OCI-LY1 (cell line): ENCODE results near the gene RPL35A.

Experiments
- H2AFZ ChIP-seq: fragments of 200-600 bp; sonication (generic), shearing (Covaris generic); 2 replicates; pipeline ENCODE4 v1.6.0; 2014; ENCODE audit warnings: antibody characterized with exemption, mild to moderate bottlenecking, low read length
- H3F3A ChIP-seq: fragments of 200-600 bp; sonication (generic), shearing (Covaris generic); 2 replicates; pipeline ENCODE4 v1.6.0; 2014; ENCODE audit warnings: mild to moderate bottlenecking, antibody characterized with exemption, low read length, moderate library complexity; ENCODE audit not compliant: insufficient read depth
- H3K27ac ChIP-seq: fragments of 200-600 bp; sonication (generic); 2 replicates; pipeline ENCODE4 v1.5.1; 2014; ENCODE audit warnings: low read length, mixed run types, mild to moderate bottlenecking, low read depth; ENCODE audit not compliant: poor library complexity, severe bottlenecking
- H3K27me3 ChIP-seq: fragments of 200-600 bp; sonication (generic); 2 replicates; pipeline ENCODE4 v1.6.0; 2014; ENCODE audit warnings: antibody characterized with exemption, mild to moderate bottlenecking, low read length, moderate library complexity; ENCODE audit not compliant: insufficient read depth
- H3K36me3 ChIP-seq: fragments of 200-600 bp; sonication (generic); 2 replicates; pipeline ENCODE4 v1.6.1; 2014; ENCODE audit warnings: mild to moderate bottlenecking, antibody characterized with exemption, low read length, moderate library complexity, mixed read lengths; ENCODE audit not compliant: insufficient read depth
- H3K4me1 ChIP-seq: fragments of 200-600 bp; sonication (generic); 2 replicates; pipeline ENCODE4 v1.5.1; 2014; ENCODE audit warnings: mild to moderate bottlenecking, low read length, moderate library complexity; ENCODE audit not compliant: insufficient read depth, severe bottlenecking
- H3K4me2 ChIP-seq: fragments of 200-600 bp; sonication (generic), shearing (Covaris generic); 2 replicates; pipeline ENCODE4 v1.6.1; 2014; ENCODE audit warnings: low read length
- H3K4me3 ChIP-seq: fragments of 200-600 bp; sonication (generic); 2 replicates; pipeline ENCODE4 v1.5.1; 2014; ENCODE audit warnings: low read length, low read depth, mild to moderate bottlenecking, mixed read lengths; ENCODE audit not compliant: poor library complexity, severe bottlenecking
- H3K79me2 ChIP-seq: fragments of 200-600 bp; shearing (Covaris generic); 2 replicates; pipeline ENCODE4 v1.6.1; 2016; ENCODE audit warnings: mixed run types, low read length, mixed read lengths; ENCODE audit not compliant: insufficient read depth
- H3K9ac ChIP-seq: fragments of 200-600 bp; sonication (generic), shearing (Covaris generic); 2 replicates; pipeline ENCODE4 v1.6.1; 2014; ENCODE audit warnings: mild to moderate bottlenecking, low read length, mixed read lengths
- H3K9me2 ChIP-seq: fragments of 200-600 bp; sonication (generic), shearing (Covaris generic); 2 replicates; pipeline ENCODE4 v1.6.1; 2014; ENCODE audit warnings: low read depth, mild to moderate bottlenecking, low read length, mixed read lengths
- H3K9me3 ChIP-seq: fragments of 200-600 bp; shearing (Covaris generic); 2 replicates; pipeline ENCODE4 v1.6.1; 2014; ENCODE audit warnings: low read length, mixed read lengths
- H4K20me1 ChIP-seq: fragments of 200-600 bp; sonication (generic), shearing (Covaris generic); 2 replicates; pipeline ENCODE4 v1.6.0; 2016; ENCODE audit warnings: mild to moderate bottlenecking, low read length; ENCODE audit not compliant: insufficient read depth
- EZH2 ChIP-seq: fragments of 200-600 bp; sonication (generic), shearing (Covaris generic); IDR thresholded peaks from 2 replicates; pipeline ENCODE4 v1.8.0; 2017; ENCODE audit warnings: borderline replicate concordance, mixed run types, mild to moderate bottlenecking, antibody characterized with exemption, low read length, moderate library complexity, mixed read lengths
- TF ChIP-seq, protein P1 (sequence below): fragments of 200-600 bp; sonication (generic), shearing (Covaris generic); IDR thresholded peaks from 2 replicates; pipeline ENCODE4 v1.5.1; 2017; ENCODE audit warnings: mild to moderate bottlenecking, antibody characterized with exemption, low read length, moderate library complexity, mixed read lengths

The RPL35A gene

DNA sequence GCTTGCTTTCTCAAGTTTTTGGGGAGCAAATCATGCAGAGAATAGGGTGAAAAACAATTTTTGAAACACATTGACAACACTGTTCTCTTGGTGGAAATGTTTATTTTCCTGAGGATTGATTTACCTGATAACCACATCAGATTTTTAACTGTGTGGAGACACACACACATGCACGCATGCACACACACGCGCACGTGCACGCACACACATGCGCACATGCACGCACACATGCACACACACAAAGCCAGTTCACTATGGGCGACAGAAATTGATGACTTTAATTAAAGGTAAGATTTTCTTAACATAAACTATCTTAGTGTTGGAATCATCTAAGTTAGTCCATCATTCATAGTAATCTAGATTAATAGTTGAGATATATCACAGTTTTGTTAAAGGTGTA lies 25.3 kb downstream of the RPL35A start:
- Histone ChIP-seq H3K9me2 (no peaks in the 10 kb centered on the region), H4K20me1 (no peaks in the 10 kb centered on the region), H3K79me2 (no peaks in the 10 kb centered on the region), H3K27ac (no peak overlapping the region), H2AFZ (no peak overlapping the region), H3K9ac (no peak overlapping the region), H3K27me3 (no peaks in the 10 kb centered on the region), H3K36me3 (no peaks in the 10 kb centered on the region; the same call in 1 of the 2 replicates), H3K4me1 (no peaks in the 10 kb centered on the region), H3K9me3 (no peaks in the 10 kb centered on the region; the same call in 1 of the 2 replicates), H3F3A (no peaks in the 10 kb centered on the region), H3K4me3 (no peak overlapping the region), H3K4me2 (no peak overlapping the region)
- TF ChIP-seq, protein P1, sequence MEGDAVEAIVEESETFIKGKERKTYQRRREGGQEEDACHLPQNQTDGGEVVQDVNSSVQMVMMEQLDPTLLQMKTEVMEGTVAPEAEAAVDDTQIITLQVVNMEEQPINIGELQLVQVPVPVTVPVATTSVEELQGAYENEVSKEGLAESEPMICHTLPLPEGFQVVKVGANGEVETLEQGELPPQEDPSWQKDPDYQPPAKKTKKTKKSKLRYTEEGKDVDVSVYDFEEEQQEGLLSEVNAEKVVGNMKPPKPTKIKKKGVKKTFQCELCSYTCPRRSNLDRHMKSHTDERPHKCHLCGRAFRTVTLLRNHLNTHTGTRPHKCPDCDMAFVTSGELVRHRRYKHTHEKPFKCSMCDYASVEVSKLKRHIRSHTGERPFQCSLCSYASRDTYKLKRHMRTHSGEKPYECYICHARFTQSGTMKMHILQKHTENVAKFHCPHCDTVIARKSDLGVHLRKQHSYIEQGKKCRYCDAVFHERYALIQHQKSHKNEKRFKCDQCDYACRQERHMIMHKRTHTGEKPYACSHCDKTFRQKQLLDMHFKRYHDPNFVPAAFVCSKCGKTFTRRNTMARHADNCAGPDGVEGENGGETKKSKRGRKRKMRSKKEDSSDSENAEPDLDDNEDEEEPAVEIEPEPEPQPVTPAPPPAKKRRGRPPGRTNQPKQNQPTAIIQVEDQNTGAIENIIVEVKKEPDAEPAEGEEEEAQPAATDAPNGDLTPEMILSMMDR, result no peak
- no peak for TF ChIP-seq EZH2

DNA sequence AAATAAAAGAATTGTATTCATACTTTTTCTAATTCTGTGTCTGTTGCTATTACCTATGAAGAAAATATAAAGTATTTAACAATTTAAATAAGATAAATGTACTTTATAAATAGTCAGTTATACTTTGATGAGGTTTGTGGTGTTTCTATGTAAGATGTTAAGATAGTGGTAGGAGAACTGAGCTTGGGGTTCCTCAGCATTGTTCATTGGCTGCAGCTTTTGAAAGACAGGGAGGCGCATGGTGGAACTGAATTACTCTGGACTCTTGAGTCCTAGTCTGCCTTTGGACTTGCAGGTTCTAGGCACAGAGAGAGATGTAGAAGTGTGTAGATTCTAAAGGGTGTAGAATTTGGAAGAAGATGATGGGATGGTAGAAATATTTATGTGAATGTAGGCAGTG lies 33.1 kb downstream of the RPL35A start:
- no peaks in the 10 kb centered on the region for H3K4me1 ChIP-seq
- H3K27ac ChIP-seq, result no peak overlapping the region
- no peak overlapping the region for H2AFZ ChIP-seq
- no peak overlapping the region for H3K4me2 ChIP-seq
- H3K27me3 ChIP-seq, result no peaks in the 10 kb centered on the region
- no peak overlapping the region for H3K4me3 ChIP-seq
- no peaks in the 10 kb centered on the region for H3F3A ChIP-seq
- H3K79me2 ChIP-seq, result no peaks in the 10 kb centered on the region
- H4K20me1 ChIP-seq, result no peaks in the 10 kb centered on the region; the same call in 1 of the 2 replicates
- H3K9me2 ChIP-seq, result no peaks in the 10 kb centered on the region
- H3K36me3 ChIP-seq, result no peaks in the 10 kb centered on the region; the same call in 1 of the 2 replicates
- no peak for TF ChIP-seq EZH2
- TF ChIP-seq, protein P1, result no peak
- no peaks in the 10 kb centered on the region for H3K9me3 ChIP-seq
- no peak overlapping the region for H3K9ac ChIP-seq

DNA sequence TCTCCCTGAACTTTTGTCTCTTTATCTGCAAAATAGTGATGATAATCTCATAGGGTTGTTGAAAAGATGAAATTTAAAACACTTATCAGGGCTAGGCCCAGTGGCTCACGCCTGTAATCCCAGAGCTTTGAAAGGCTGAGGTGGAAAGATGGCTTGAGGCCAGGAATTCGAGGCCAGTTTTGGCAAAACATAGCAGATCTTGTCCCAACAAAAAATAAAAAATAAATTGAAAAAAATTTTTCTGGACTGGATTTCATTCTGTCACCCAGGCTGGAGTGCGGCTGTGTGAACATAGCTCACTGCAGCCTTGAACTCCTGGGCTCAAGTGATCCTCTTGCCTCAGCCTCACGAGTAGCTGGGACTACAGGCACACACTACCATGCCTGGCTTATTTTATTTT lies 39.7 kb downstream of the RPL35A start:
- no peaks in the 10 kb centered on the region for H3K9me2 ChIP-seq

More for the DNA sequence above, 39.7 kb downstream of the RPL35A start:
- no peak overlapping the region for H3K27ac ChIP-seq
- H3K9me3 ChIP-seq, result no peaks in the 10 kb centered on the region
- H3K79me2 ChIP-seq, result no peaks in the 10 kb centered on the region
- no peaks in the 10 kb centered on the region for H4K20me1 ChIP-seq
- H3K9ac ChIP-seq, result no peak overlapping the region
- no peaks in the 10 kb centered on the region for H3K27me3 ChIP-seq
- no peaks in the 10 kb centered on the region for H3K36me3 ChIP-seq
- no peaks in the 10 kb centered on the region for H3K4me1 ChIP-seq
- H3F3A ChIP-seq, result no peaks in the 10 kb centered on the region
- no peak overlapping the region for H3K4me2 ChIP-seq
- no peak for TF ChIP-seq EZH2
- TF ChIP-seq, protein P1, result no peak
- H3K4me3 ChIP-seq, result no peak overlapping the region
- H2AFZ ChIP-seq, result no peak overlapping the region
